Activated T-cell treated with anti-CD3 and anti-CD28 coated beads, Interleukin-2, amount 50 U/mL, for 72 hours (primary cell): ENCODE data around the gene NFIC. TPM values are rescaled to one million over a fixed set of nuclear protein-coding genes. Genes with fewer than 3 reads are reported as not detected.
"Not testable (repeated sequence)": the region's sequence is repeated elsewhere in the genome, so short reads cannot be mapped to it uniquely, and the experiment has no call there.

Source experiments
- ATAC-seq, 2 donors: fragments of 150-1000 bp; cut with Tn5 transposase; replicated peaks in 1 of 2; 2 replicates each; pipeline ENCODE4 v1.10.0; 2021; ENCODE audit warnings: moderate library complexity in 2 of 2, mild to moderate bottlenecking in 1 of 2
- DNase-seq, 2 donors: peaks; one replicate each; pipeline ENCODE4 v3.0.0; 2021 to 2022; ENCODE audit warnings: mixed read lengths in 1 of 2
- H3K27ac Mint-ChIP-seq: one replicate; pipeline ENCODE4 v1.8.0; 2022; ENCODE audit warnings: mild to moderate bottlenecking, moderate library complexity, mixed read lengths
- H3K27me3 Mint-ChIP-seq: one replicate; pipeline ENCODE4 v1.8.0; 2022; ENCODE audit warnings: low read depth, mixed read lengths
- H3K36me3 Mint-ChIP-seq, 2 donors: one replicate each; pipeline ENCODE4 v1.8.0; 2022; ENCODE audit warnings: mixed read lengths in 2 of 2, mild to moderate bottlenecking in 1 of 2; ENCODE audit not compliant: insufficient read depth in 2 of 2
- H3K4me1 Mint-ChIP-seq: one replicate; pipeline ENCODE4 v1.8.0; 2022; ENCODE audit warnings: low read depth, mixed read lengths
- H3K4me3 Mint-ChIP-seq, 2 donors: one replicate each; pipeline ENCODE4 v1.8.0; 2022; ENCODE audit warnings: mild to moderate bottlenecking in 2 of 2, mixed read lengths in 2 of 2, moderate library complexity in 2 of 2
- H3K9me3 Mint-ChIP-seq, 2 donors: one replicate each; pipeline ENCODE4 v1.8.0; 2022; ENCODE audit warnings: mixed read lengths in 2 of 2
- total RNA-seq, 2 donors: library from RNA; stranded (reverse); gene quantifications; one replicate each; pipeline ENCODE4 v1.2.3, GENCODE V29; 2022

The NFIC gene
- total RNA-seq, 2 donors from 2014 or later: 19.8 to 24.8 TPM

DNA sequence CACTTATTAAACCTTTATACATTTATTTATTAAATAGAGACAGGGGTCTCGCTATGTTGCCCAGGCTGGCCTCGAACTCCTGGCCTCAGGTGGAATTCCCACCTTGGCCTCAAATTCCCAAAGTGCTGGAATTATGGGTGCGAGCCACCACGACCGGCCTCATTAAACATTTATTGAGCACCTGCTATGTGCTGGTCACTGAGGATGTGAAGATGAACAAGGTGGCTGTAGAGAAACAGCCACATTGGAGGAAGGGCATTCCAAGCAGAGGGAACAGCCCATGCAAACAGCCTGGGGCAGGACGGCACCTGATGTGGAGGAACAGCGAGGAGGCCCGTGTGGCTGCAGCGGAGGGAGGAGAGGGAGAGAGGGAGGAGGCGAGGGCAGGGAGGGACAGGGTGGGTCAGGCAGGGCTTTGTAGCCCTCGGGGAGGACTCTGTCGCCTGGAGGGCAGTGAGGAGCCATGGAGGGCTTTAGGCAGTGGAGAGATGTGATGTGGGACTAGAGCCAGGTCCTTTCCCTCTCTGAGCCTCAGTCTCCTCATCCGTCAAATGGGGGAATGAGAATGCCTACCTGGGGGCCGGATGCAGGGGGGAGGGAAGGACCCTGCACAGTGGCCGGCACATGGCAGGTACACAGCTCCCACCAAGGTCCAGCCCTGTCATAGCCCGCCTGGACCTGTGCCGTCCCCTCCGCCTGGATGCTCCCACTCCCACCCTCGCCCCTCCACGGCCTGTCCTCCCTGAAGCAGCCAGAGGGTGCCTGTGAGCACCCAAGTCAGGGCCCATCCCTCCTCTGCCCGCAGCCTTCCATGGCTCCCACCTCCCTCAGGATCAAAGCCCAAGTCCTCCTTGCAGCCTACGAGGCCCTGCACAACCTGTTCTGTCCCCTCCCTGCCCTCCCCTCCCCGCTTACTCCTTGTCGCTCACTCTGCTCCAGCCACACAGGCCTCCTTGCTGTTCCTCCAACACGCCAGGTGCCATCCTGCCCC is 21.5 kb upstream of the NFIC start:
- DNase-seq: no peak
- H3K9me3 Mint-ChIP-seq: no peaks in the 10 kb centered on the region
- no peaks in the 10 kb centered on the region for H3K27me3 Mint-ChIP-seq
- no peak overlapping the region for H3K4me3 Mint-ChIP-seq
- H3K4me1 Mint-ChIP-seq: no peaks in the 10 kb centered on the region
- no peak for ATAC-seq
- no peaks in the 10 kb centered on the region for H3K36me3 Mint-ChIP-seq
- no peak overlapping the region for H3K27ac Mint-ChIP-seq

DNA sequence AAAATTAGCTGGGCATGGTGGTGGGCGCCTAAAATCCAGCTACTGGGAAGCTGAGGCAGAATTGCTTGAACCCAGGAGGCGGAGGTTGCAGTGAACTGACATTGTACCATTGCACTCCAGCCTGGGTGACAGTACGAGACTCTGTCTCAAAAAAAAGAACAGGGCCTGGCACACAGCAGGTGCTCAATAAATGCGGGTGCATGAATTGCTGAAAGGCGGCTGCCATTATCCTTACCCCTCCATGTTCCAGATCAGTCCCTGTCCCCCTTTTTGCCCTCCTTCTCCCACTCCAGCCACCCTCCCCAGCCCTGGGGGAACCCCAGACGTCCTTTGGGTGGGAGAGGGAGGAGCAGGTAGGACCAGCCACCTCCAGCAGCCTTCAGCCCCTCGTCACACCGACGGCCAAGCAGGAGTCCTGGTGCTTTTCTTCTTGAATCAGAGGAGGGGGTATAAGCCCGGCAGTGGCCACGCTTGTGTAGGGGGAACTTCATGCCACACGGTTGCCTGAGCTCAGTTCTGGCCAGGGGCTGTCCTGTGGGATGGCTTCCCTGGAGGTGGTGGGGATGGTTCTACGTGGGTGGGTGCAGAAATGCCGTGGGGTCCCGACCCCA is 20.4 kb upstream of the NFIC start:
- H3K36me3 Mint-ChIP-seq: no peaks in the 10 kb centered on the region
- no peaks in the 10 kb centered on the region for H3K27me3 Mint-ChIP-seq
- no peak overlapping the region for H3K4me3 Mint-ChIP-seq

DNA sequence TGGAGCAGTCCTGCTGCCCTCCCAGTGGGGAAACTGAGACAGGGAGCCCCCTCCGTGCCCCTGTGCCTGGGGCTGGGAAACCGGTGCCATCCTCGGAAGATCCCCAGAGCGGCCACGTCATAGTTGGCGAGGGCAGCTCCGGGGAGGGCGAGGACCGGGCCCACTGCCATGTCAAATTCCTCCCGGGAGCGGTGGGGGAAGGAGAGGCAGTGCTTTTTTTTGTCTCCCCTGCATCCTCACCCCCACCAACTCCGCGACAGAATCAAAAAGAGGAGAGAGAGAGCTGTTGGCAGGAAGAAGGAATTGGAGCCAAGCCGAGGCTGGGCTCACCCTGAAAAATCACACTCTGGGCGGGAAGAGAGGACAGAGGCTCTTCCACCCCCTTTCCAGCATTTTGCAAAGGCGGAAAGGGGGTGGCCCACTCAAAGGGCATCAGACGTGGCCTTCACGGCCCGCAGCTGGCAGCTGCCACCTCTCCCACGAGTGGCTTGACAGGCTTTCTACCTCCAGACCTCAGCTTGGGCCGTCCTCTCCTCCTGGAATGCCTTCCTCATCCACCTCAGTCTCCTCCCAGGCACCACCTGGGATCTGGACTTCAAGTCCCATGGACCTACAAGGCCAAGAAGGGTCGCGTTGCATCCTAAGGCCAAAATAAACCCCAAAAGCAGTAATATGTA is 19.6 kb upstream of the NFIC start:
- no peaks in the 10 kb centered on the region for H3K27me3 Mint-ChIP-seq
- no peak overlapping the region for H3K4me3 Mint-ChIP-seq
- no peak overlapping the region for H3K27ac Mint-ChIP-seq
- H3K36me3 Mint-ChIP-seq: no peaks in the 10 kb centered on the region
- no peaks in the 10 kb centered on the region for H3K9me3 Mint-ChIP-seq
- DNase-seq (no peak), ATAC-seq (no peak)
- no peaks in the 10 kb centered on the region for H3K4me1 Mint-ChIP-seq

More for the DNA sequence above, 20.4 kb upstream of the NFIC start:
- Mint-ChIP-seq H3K27ac (no peak overlapping the region), H3K9me3 (no peaks in the 10 kb centered on the region), H3K4me1 (no peaks in the 10 kb centered on the region)
- DNase-seq (no peak), ATAC-seq (no peak)

DNA sequence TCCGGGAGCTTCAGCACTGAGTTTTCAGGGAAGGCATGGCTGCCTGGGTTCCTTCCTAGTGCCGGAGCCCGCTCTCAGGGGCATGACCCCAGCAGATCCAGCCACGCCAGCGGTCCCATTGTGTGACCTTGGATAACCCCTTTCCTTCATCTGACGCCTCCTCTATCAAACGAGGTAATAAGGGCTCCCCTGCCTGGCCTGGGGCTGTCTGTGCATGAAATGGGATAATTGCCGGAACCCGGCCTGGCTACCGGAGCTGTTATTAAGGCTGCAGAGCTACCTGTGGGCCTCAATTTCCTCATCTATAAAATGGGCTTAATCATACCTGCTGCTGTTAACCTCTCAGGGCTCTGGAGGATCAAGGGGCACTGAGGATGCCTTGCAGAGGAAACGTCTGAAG is 18.3 kb upstream of the NFIC start:
- Mint-ChIP-seq H3K4me1 (no peaks in the 10 kb centered on the region), H3K27me3 (no peaks in the 10 kb centered on the region), H3K36me3 (no peaks in the 10 kb centered on the region), H3K27ac (no peak overlapping the region), H3K9me3 (no peaks in the 10 kb centered on the region), H3K4me3 (no peak overlapping the region)
- DNase-seq (no peak), ATAC-seq (no peak)

DNA sequence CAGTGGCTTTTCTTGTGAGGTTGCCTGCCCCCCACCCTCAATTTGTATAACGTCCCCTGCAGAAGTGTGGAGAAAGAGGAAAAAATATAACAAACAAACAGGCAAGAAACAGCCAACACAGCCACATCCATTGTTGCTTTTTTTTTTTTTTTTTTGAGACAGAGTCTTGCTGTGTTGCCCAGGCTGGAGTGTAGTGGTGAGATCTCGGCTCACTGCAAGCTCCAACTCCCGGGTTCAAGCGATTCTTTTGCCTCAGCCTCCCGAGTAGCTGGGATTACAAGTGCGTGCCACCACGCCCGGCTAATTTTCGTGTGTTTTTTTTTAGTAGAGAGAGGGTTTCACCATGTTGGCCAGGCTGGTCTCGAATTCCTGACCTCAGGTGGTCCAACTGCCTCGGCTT is 17.9 kb upstream of the NFIC start:
- H3K27me3 Mint-ChIP-seq, H3K9me3 Mint-ChIP-seq, H3K36me3 Mint-ChIP-seq, H3K4me3 Mint-ChIP-seq, DNase-seq, ATAC-seq, H3K4me1 Mint-ChIP-seq, H3K27ac Mint-ChIP-seq: not testable (repeated sequence)

DNA sequence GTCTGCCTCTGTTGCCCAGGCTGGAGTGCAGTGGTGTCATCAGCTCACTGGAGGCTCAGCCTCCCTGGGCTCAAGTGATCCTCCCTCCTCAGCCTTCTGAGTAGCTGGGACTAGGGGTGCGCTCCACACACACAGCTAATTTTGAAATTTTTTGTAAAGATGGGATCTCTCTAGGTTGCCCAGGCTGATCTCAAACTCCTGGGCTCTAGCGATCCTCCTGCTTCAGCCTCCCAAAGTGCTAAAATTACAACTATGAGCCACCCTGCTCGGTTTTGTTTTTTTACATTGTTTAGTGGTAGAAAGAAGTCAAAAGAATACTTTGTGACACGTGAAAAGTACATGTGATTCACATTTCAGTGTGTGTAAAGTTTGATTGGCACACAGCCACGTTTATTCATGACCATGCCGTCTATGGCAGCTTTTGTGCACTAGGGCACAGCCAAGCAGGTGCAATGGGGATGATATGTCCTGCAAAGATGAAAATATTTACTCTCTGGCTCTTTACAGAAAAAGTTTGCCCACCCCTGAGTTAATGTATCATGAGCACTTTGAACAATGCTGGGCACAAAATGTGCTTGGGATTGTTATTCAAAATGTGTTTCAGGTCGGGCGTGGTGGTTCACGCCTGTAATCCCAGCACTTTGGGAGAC is 16.2 kb upstream of the NFIC start:
- no peaks in the 10 kb centered on the region for H3K4me1 Mint-ChIP-seq
- no peak for DNase-seq
- H3K9me3 Mint-ChIP-seq: no peaks in the 10 kb centered on the region
- no peaks in the 10 kb centered on the region for H3K36me3 Mint-ChIP-seq
- no peaks in the 10 kb centered on the region for H3K27me3 Mint-ChIP-seq
- peak in 1 of 2 donors; percentile 25 for ATAC-seq
- H3K27ac Mint-ChIP-seq: no peak overlapping the region
- no peak overlapping the region for H3K4me3 Mint-ChIP-seq

DNA sequence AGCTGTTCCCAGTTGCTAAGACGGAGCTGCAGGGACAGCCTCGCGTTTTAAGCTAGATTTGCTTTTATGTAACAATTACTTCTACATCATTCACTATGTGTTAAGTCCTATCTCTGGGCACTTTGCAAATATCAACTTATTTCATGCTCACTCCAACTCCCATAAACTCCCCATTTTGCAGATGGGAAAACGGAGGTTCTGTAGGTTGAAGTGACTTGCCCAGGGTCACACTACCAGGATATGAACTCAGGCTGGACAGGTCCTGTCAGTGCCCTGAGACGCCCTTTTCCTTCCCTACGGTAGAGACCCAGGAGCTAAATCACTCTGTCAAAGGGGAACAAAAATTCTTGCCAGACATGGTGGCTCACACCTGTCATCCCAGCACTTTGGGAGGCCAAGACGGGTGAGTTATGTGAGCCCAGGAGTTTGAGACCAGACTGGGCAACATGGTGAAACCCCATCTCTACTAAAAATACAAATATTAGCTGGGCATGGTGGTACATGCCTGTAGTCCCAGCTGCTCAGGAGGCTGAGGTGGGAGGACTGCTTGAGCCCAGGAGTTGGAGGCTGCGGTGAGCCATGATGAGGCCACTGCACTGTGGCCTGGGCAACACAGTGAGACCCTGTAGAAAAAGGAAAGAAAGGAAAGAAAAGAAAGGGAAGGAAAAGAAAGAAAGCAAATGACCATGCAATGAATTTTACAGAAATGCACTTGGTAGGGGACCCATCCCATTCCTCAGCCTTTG is 14.5 kb upstream of the NFIC start:
- no peak for DNase-seq
- H3K4me1 Mint-ChIP-seq: no peaks in the 10 kb centered on the region
- no peak overlapping the region for H3K27ac Mint-ChIP-seq
- no peaks in the 10 kb centered on the region for H3K36me3 Mint-ChIP-seq
- H3K4me3 Mint-ChIP-seq: no peak overlapping the region
- no peak for ATAC-seq
- no peaks in the 10 kb centered on the region for H3K9me3 Mint-ChIP-seq
- no peaks in the 10 kb centered on the region for H3K27me3 Mint-ChIP-seq

DNA sequence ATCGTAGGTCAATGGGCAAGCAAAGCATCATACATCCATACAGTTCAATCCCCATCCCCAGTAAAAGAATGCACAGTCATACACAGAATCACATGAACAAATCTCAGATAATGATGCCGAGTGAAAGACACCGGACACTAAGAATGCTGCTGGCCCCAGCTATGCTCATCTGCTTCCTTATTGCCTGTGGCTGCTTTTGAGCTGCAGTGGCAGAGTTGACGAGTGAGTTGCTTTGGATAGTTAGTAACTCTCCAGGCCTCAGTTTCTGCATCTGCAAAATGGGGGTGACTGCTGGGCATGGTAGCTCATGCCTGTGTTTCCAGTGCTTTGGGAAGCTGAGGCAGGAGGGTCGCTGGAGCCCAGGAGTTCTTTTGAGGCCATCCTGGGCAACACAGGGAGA is 12.9 kb upstream of the NFIC start:
- H3K36me3 Mint-ChIP-seq: no peaks in the 10 kb centered on the region
- H3K4me3 Mint-ChIP-seq: no peak overlapping the region
- peaks cover 5% of the 10 kb centered on the region for H3K4me1 Mint-ChIP-seq
- ATAC-seq (no peak), DNase-seq (no peak)
- H3K9me3 Mint-ChIP-seq: no peaks in the 10 kb centered on the region
- no peak overlapping the region for H3K27ac Mint-ChIP-seq
- peaks cover under 1% of the 10 kb centered on the region for H3K27me3 Mint-ChIP-seq

DNA sequence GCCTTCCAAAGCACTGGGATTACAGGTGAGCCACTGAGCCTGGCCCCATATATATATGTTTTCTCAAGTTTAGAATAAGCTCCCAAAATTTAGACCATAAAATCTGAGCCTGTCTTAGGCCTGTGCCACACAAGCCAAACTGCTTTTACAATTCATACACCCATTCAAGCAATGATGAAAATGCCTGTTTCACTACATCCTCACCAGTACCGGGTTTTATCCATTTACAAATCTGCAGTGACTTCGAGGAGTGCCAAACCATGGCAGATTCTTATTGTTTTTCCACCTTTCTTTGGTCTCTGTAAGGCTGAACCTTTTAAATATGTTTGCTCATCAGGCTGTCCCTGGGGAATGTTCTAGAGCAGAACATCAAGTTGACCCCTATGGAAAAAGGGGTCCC is 9.6 kb upstream of the NFIC start:
- Mint-ChIP-seq H3K4me3 (peak overlapping the region in 1 of 2 donors; percentile 55), H3K27me3 (peaks cover 6% of the 10 kb centered on the region)

DNA sequence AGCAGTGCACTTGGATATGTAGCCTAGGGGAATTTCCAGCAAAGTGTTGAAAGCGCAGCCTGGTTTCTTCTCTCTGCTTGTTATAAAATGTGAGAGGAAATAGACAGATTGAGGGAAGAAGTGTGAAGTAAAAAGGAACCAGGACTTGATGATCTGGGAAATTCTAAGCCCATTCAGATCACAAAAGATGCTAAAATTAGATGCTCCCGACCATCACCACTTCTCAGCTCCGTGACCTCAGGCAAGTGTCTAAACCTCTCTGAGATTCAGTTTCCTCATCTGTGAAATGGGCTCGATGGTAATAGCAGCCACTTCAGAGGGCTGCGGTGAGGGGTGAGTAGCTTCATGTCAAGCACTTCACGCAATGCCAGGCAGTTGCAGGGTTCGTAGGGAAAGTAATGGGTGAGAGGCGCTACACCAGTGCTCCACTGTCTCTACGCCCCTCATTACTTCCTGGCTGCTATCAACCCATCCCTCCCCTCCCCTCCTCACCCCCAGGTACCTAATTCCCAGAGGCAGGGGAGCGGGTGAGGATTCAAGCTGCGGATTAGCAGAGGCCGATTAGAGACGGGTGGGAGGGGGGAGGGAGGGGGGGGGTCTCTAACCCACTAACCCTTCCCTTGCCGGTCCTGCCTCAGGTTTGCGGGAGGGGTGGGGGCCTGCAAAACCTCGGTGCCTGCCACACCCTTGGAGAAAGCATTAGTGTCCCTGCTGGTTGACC is 9.0 kb upstream of the NFIC start:
- Mint-ChIP-seq H3K27ac (peak overlapping the region; percentile 62), H3K4me1 (peaks cover 20% of the 10 kb centered on the region), H3K9me3 (no peaks in the 10 kb centered on the region), H3K27me3 (peaks cover 6% of the 10 kb centered on the region), H3K4me3 (peak overlapping the region; percentile 64 to 74), H3K36me3 (no peaks in the 10 kb centered on the region)
- ATAC-seq: no peak
- no peak for DNase-seq

More for the DNA sequence above, 9.6 kb upstream of the NFIC start:
- peak overlapping the region; percentile 62 for H3K27ac Mint-ChIP-seq
- ATAC-seq (no peak), DNase-seq (no peak)
- H3K36me3 Mint-ChIP-seq: no peaks in the 10 kb centered on the region
- no peaks in the 10 kb centered on the region for H3K9me3 Mint-ChIP-seq
- H3K4me1 Mint-ChIP-seq: peaks cover 14% of the 10 kb centered on the region

DNA sequence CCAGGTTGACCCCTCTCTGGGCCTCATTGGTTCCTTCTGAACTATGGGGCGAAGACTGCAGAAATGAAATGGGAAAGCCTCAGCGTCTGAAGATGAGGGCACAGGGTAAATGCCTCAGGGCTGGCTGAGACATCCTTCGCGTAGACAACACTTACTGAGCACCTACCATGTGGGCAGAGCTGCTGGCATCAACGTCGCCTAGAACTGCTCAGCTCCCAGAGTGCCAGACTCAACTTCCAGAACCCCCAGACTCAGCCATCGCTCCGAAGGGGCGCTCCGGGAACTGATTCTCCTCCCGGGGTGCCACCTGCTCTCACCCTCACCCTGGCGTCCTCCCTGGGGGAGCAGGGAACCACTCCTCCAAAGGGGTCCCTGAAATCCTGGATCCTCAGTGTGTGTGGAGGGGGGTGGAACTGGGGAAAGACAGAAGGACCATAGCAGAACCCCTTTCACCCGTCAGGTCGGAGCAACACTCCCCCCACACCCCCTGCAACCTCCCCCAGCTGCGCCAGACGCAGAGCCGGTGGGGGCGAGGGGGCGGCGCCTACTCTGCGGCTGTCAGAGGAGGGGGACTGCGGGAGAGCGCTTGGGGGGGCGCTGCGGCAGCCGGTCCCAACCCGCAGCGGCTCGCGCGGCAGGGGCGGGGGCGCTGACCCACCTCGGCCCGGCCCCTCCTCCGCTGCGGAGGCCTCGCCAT is 8.2 kb upstream of the NFIC start:
- peaks cover 25% of the 10 kb centered on the region for H3K4me1 Mint-ChIP-seq
- peak overlapping the region; percentile 64 to 74 for H3K4me3 Mint-ChIP-seq
- DNase-seq: peak in 1 of 2 donors; percentile 19
- H3K27me3 Mint-ChIP-seq: peaks cover 6% of the 10 kb centered on the region
- H3K9me3 Mint-ChIP-seq: no peaks in the 10 kb centered on the region
- no peaks in the 10 kb centered on the region for H3K36me3 Mint-ChIP-seq
- no peak for ATAC-seq
- no peak overlapping the region for H3K27ac Mint-ChIP-seq
